ENCODE data around the gene RBM19. TPM values are rescaled to one million over a fixed set of nuclear protein-coding genes. Genes with fewer than 3 reads are reported as not detected.

Gene RBM19
- total and polyA plus RNA-seq, 3 donors from 2014 or later: 28.9 to 55.4 (median 49.5) TPM

- 89 to 97% methylated on average over 7 to 11 of the region's 11 CpGs for WGBS, 2 donors
- H3K4me1 ChIP-seq: no peaks in the 10 kb centered on the region
- intact Hi-C loops (cut with DNase I; ENCODE audit: low total_unique reads): no loop called here
- no peaks in the 10 kb centered on the region for H3K36me3 ChIP-seq (ENCODE audit: low read depth, missing control alignments)
- TF ChIP-seq POLR2A (IDR thresholded peaks at IDR 0.05) (no peak), CTCF (IDR thresholded peaks at IDR 0.05) (no peak)
- H3K27ac ChIP-seq: no peak overlapping the region
- H3K4me3 ChIP-seq: no peak overlapping the region
- DNase-seq: no peak
- no peaks in the 10 kb centered on the region for H3K27me3 ChIP-seq
- H3K9me3 ChIP-seq: no peaks in the 10 kb centered on the region
Observed at GRCh38 chr12:113874326-113874725, 91.8 kb downstream of the RBM19 start.

GRCh38 chr12:113873740-113874139 is 92.4 kb downstream of the RBM19 start:
- no peak overlapping the region for H3K4me3 ChIP-seq
- no peak for DNase-seq
- TF ChIP-seq CTCF (IDR thresholded peaks at IDR 0.05) (no peak), POLR2A (IDR thresholded peaks at IDR 0.05) (no peak)
- H3K27me3 ChIP-seq: no peaks in the 10 kb centered on the region
- no peaks in the 10 kb centered on the region for H3K9me3 ChIP-seq
- no peak overlapping the region for H3K27ac ChIP-seq
- intact Hi-C loops (cut with DNase I; ENCODE audit: low total_unique reads): no loop called here
- no peaks in the 10 kb centered on the region for H3K36me3 ChIP-seq (ENCODE audit: low read depth, missing control alignments)
- WGBS, 2 donors: 84 to 93% methylated on average over 8 of the region's 8 CpGs
- H3K4me1 ChIP-seq: no peaks in the 10 kb centered on the region

- Histone ChIP-seq H3K4me1 (no peaks in the 10 kb centered on the region), H3K4me3 (no peak overlapping the region), H3K27ac (no peak overlapping the region), H3K27me3 (no peaks in the 10 kb centered on the region), H3K9me3 (no peaks in the 10 kb centered on the region), H3K36me3 (ENCODE audit: low read depth, missing control alignments) (no peaks in the 10 kb centered on the region)
- no peak for DNase-seq
- no peak for TF ChIP-seq CTCF (IDR thresholded peaks at IDR 0.05)
- TF ChIP-seq POLR2A (IDR thresholded peaks at IDR 0.05): no peak
- WGBS, 2 donors: 83 to 98% methylated on average over 2 of the region's 2 CpGs
- intact Hi-C loops (cut with DNase I; ENCODE audit: low total_unique reads): no loop called here
Observed at GRCh38 chr12:113870890-113871289, 95.2 kb downstream of the RBM19 start.

DNA sequence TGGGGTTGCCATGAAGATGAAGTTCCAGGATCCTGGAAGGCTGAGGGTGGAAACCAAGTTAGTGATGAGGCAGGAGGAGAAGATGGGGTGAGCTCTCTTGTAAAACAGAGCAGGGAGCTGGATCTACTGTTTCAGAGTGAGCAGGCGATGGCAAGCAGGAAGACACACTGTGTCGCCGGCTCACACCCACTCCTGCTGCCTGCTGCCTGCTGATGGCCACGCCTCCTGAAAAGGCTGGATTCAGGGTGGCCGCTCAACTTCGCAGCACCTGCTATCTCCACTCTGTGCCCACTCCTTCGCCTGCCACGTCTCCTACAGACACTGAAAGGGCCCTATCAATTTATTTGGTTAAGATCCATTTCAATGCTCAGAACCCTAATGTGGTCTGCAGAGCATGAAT is 96.1 kb downstream of the RBM19 start:
- DNase-seq: no peak
- H3K27ac ChIP-seq: no peak overlapping the region
- no peaks in the 10 kb centered on the region for H3K27me3 ChIP-seq
- H3K9me3 ChIP-seq: no peaks in the 10 kb centered on the region
- intact Hi-C loops (cut with DNase I; ENCODE audit: low total_unique reads): no loop called here
- H3K36me3 ChIP-seq (ENCODE audit: low read depth, missing control alignments): no peaks in the 10 kb centered on the region
- TF ChIP-seq CTCF (IDR thresholded peaks at IDR 0.05) (no peak), POLR2A (IDR thresholded peaks at IDR 0.05) (no peak)
- no peak overlapping the region for H3K4me3 ChIP-seq
- H3K4me1 ChIP-seq: no peaks in the 10 kb centered on the region
- WGBS, 2 donors: 95 to 97% methylated on average over 8 of the region's 8 CpGs

DNA sequence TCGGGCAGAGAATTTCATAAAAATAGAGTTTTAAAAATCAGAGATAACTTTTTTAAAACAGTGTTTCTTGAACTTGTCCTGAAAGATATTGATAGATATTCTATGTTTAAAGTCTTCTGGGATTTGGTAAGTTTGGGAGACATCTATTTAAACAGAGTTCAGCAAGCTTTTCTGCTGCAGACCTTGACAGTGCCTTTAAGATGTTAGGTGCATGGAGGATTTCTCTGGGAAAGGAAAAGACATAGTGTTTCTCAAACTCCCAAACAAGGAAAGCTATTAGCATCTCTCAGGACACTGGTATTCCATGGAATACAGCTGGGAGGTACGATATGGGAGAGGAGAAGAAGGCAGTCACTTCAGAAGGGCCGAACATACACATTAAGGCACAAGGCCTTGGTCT is 97.8 kb downstream of the RBM19 start:
- peaks cover under 1% of the 10 kb centered on the region for H3K4me1 ChIP-seq
- no peak overlapping the region for H3K4me3 ChIP-seq
- no peaks in the 10 kb centered on the region for H3K9me3 ChIP-seq
- DNase-seq: no peak
- 86 to 98% methylated on average over 3 of the region's 3 CpGs for WGBS, 2 donors
- TF ChIP-seq POLR2A (IDR thresholded peaks at IDR 0.05) (no peak), CTCF (IDR thresholded peaks at IDR 0.05) (no peak)
- intact Hi-C loops (cut with DNase I; ENCODE audit: low total_unique reads): no loop called here
- no peaks in the 10 kb centered on the region for H3K27me3 ChIP-seq
- no peaks in the 10 kb centered on the region for H3K36me3 ChIP-seq (ENCODE audit: low read depth, missing control alignments)
- no peak overlapping the region for H3K27ac ChIP-seq
